SW 1271 (cell line): Measurements from ENCODE around the gene DES.
"Not testable (repeated sequence)": the region's sequence is repeated elsewhere in the genome, so short reads cannot be mapped to it uniquely, and the experiment has no call there.

ENCODE experiments used
- DNase-seq, 2 experiments: peaks; one replicate each; lab custom pipeline; 2025; lab: John Stamatoyannopoulos, UW

DES gene

DNA sequence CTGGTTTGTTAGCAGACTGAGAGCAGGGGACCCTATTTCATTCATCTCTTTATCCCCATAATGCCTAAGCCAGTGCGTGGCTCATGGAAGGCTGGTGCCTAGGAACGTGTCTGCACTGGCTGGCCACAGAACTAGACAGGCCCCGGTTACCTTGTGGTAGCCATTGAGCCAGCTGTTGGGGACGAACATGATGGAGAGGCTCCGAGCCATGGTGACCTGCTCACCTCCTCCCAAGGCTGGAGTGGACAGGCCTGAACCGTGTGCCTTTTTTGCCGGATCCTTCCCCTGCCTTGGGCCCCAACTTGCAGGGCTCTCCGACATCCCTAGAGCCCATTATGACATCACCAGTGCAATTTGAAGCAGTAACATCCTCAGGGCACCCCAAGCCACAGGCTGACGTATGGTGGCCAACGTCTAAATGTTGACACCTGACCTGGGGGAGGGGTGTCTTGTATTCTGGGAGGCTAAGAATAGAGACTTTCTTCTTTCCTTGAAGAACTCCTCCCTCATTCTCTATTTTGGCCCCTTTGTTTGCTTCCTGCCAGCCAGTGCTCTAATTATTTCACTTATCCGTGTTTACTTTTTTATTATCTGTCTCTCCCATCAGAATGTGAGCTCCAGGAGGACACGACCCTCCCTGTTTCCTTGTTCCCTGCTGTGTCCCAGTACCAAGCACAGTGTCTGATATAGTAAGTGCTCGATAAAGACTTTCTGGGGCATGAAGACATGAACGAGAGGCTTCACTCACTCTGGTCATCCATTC, 18.3 kb upstream of the DES start:
- DNase-seq: no peak

GRCh38 chr2:219400562-219400961, 17.6 kb upstream of the DES start:
- DNase-seq: no peak

DNA sequence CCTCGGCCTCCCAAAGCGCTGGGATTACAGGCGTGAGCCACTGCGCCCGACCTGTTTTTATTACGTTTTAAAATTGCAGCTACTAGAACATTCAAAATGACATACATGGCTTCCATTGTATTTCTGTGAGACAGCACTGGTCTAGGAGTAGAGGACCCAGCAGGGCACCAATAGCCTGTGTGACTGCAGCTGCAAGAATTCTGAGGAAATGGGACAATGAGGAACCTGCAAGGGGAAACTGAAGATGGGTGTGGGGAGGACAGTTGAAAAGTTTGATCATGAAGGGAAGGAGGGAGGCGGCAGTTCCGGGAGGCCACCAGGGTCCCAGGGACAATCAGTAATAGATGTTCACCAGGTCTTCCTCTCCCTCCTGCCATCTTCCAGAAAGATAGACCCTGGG, 16.6 kb upstream of the DES start:
- no peak for DNase-seq

DNA sequence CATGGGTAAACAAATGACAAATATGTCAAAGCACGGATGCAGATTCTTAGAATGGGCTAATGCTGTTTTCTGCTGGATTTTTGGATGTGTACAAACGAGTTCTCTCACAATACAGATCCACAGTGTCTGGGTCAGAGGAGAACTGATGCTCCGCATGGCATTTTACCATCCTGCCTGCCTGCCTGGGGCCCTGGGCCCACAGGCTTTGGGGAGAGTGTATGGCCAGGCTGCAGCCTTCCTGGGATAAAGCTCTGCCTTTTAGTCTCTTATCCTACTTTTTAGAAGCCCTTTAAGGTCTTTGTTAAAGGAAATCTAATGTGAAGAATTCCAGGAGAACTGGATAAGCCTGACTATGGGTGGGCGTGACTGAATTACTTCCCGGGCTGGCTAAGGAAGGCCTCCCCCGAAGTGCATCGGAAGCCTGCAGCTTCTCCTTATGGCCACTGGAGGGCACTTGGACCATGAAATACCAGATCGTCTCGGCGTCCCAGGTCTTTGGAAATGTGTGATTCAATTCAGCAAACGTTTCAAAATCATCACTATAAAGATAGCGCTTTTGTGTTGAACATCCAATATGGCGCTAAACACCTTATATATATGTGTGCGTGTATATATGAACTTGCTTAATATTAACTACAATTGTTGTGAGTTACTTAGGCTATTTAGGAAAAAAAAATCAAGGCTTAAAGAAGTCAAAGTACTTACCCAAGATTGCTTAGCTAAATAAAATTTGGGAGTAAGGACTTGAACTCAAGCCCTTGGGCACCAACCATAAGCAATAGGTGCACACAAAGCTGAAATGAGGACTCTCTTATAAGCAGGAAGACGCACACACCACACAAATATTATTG, 15.3 kb upstream of the DES start:
- peak; percentile 63 to 74 for DNase-seq

- no peak for DNase-seq
Observed at GRCh38 chr2:219403861-219404260, 14.3 kb upstream of the DES start.

- no peak for DNase-seq
Observed at GRCh38 chr2:219404291-219404910, 13.8 kb upstream of the DES start.

DNA sequence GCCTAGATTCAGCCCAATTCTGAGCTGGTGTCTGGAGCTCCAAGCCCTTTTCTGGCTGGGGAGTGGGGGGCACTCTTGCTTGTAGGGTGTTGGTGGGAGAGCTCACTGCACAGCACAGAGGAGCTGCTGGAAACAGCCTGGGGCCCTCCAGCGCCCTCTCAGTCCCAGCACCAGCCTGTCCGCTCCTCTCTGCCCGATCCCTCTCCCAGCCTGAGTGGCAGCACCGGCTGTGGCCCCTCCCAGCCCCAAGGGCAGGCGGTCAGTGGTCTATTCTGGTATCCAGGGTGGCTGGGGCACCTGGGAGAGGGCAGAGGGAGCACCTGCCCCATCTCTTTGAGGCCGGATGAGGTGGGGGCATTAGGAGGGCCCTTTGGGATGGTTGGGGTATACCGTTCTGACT, 13.2 kb upstream of the DES start:
- DNase-seq: no peak

GRCh38 chr2:219405451-219405850, 12.7 kb upstream of the DES start:
- DNase-seq: no peak

DNA sequence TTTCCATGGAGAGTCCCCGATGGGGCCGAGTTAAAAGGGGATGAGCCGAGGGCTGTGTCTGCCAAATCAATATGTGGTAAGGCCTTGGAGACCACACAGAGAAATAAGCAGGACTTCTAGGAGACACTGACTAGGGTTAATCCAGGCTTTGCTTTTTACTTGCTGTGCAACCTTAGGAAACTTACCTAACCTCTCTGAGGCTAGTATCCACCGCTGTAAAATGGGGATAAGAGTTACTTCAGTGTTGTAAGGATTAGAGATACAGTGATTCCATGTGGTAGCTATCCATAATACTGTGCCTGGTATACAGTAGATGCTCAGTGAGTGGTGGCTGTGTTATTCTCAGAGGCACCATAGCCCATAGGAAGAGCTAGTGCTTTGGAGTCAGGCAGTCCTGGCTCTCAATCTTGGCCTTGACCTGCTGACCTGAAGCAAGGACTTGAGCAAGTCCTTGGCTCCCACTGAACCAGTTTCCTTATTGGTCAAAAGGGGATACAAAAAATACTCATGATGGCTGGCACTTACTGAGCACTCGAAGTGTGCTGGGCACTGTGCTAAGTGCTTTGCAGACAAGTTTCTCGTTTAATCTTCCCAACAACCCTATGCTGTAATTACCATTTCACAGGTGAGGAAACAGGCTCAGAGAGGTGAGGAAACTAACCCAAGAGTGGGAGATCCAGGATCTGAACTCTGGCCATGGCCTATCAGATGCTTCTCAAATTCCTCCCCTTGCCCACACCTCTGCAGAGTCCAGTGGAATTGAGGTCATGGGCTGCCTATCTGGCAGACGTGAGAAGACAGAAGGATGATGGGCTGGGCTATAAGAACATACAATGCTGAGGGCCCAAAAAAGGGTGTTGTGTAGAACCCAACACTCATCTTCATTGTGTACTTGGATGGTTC, 12.0 kb upstream of the DES start:
- no peak for DNase-seq

- no peak for DNase-seq
Observed at GRCh38 chr2:219406861-219407230, 11.3 kb upstream of the DES start.

DNA sequence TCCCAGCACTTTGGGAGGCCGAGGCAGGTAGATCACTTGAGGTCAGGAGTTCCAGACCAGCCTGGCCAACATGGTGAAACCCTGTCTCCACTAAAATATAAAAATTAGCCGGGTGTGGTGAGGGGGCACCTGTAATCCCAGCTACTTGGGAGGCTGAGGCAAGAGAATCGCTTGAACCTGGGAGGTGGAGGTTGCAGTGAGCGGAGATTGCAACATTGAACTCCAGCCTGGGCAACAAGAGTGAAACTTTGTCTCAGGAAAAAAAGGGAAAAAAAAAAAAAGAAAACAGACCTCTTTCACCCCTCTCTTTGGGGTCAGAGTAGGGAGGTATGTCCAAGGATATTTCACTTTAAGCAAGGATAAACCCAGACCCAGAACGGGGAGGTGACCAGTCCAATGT, 10.8 kb upstream of the DES start:
- not testable (repeated sequence) for DNase-seq

DNA sequence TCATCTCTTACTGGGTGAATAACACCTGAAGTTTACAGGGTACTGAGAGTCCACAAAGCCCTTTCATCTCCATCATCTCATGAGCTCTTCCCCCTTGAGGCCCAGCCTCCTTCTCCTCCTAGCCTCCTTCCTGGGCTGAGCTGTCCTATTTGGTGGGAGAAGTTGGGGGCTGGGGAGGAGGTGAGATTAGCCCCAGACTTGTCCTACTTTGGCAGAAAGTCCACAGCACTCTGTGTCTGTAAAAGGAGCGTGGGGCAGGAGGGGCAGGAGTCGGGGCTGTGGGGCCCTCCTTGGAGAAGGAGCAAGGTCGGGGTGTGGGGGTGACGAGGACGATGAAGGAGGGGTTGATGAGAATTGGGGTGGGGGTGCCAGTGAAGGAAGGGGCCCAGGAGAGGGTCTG, 10.0 kb upstream of the DES start:
- DNase-seq: no peak

DNA sequence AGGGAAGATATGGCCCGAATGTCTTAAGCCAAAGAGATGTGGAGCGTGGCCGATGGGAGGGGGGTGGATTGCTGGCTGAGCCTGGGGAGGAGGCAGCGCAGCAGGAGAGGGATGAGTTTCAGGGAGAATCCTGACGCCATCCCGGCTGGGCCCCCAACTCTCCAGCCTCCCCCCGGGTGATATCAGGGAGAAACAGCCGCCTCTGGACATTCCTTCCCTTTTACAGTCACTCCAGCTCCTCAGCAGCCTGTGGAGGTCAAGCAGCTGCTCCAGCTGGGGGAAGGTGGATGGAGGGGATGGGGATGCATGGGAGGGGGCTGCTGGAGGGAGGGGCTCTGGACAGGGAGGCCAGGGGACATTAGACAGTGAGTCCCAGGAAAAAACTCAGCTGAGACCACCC, 9.5 kb upstream of the DES start:
- DNase-seq: no peak

DNA sequence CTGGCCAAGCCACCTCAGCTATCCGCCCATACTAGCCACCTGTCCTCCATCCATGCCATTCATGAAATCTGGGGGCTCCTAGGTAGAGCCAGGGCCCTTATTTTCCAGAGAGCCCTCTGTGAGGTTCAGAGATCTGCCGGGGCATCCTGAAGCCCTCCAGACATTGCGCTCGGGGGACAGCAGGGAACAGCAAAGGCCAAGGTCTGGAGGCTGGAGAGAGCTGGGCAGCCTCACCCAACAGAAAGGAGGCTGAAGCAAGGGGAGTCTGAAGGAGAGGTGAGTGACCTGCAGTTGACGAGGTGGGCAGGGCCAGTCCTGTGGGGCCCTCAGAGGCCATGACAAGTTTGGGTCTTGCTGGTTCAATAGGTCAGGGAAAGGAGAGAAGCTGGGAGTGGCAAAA, 8.6 kb upstream of the DES start:
- no peak for DNase-seq

DNA sequence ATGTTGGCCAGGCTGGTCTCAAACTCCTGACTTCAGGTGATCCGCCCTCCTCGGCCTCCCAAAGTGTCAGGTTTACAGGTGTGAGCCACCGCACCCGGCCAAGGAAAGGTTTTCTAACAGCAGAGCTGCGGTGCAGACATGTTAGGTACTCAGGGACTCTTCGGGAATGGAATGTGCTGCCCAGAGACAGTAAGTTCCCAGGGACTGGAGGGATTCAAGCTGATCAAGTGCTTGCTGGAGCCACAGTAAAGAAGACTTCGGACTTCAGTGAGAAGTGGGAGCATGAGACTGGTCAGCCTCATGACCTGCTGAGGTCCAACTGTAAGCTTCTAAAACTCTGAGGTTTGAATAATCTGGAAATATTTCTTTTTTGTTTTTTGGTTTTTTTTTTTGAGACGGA, 7.8 kb upstream of the DES start:
- no peak for DNase-seq

- DNase-seq: no peak
Observed at GRCh38 chr2:219414857-219415256, 3.3 kb upstream of the DES start.

- DNase-seq: no peak
Observed at GRCh38 chr2:219415580-219416234, 2.5 kb upstream of the DES start.

GRCh38 chr2:219416235-219416602, 2.0 kb upstream of the DES start:
- no peak for DNase-seq

GRCh38 chr2:219416938-219417337, 1.2 kb upstream of the DES start:
- DNase-seq: no peak

- DNase-seq: no peak
Observed at GRCh38 chr2:219417374-219417773, 803 bp upstream of the DES start.

GRCh38 chr2:219419012-219419324, 791 bp downstream of the DES start:
- no peak for DNase-seq
